Measurements from ENCODE around the gene TAF1.
"Not testable (repeated sequence)": the region's sequence is repeated elsewhere in the genome, so short reads cannot be mapped to it uniquely, and the experiment has no call there.

Gene TAF1

GRCh38 chrX:71365875-71366673 lies at the start of gene TAF1:
TAF1 (plus strand) TSS chrX:71366357; CDS start chrX:71366375, 18 bp downstream.
- DNase-seq (ENCODE audit: low read depth in 1 of 2, low spot score in 1 of 2): peak; percentile 76 to 97
- TF ChIP-seq JUND (IDR thresholded peaks at IDR 0.05; ENCODE audit: low read depth): no peak
- in situ Hi-C loops (cut with HindIII; ENCODE audit: low pct_unique_long_range_greater_than_20kb, low sequenced_read_pairs): no loop called here

- in situ Hi-C loops (cut with HindIII; ENCODE audit: low pct_unique_long_range_greater_than_20kb, low sequenced_read_pairs); DNase-seq (ENCODE audit: low read depth in 1 of 2, low spot score in 1 of 2): not testable (repeated sequence)
Measured at GRCh38 chrX:71316959-71317358, 49.2 kb upstream of the TAF1 start.

DNA sequence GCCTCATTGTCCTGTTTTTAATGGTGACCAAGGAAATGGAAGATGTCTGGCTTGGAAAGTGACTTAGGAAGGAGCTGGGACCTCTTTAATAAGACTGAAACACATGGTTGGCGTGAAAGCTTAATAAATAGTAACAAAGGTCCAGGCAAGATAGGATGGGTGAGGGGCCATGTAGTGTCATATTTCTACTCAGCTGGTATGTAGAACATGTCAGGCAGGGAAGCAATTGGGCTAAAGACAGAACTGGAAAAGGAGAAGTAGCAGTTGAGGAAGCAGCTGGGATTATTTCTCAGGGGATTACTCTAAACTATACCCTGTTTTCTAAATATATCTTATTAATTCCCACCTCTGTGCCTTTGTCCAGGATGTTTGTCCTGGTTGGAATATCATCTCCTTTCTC lies 46.0 kb upstream of the TAF1 start:
- no peak for DNase-seq (ENCODE audit: low read depth in 1 of 2, low spot score in 1 of 2)
- TF ChIP-seq JUND (IDR thresholded peaks at IDR 0.05; ENCODE audit: low read depth): no peak
- in situ Hi-C loops (cut with HindIII; ENCODE audit: low pct_unique_long_range_greater_than_20kb, low sequenced_read_pairs): no loop called here

DNA sequence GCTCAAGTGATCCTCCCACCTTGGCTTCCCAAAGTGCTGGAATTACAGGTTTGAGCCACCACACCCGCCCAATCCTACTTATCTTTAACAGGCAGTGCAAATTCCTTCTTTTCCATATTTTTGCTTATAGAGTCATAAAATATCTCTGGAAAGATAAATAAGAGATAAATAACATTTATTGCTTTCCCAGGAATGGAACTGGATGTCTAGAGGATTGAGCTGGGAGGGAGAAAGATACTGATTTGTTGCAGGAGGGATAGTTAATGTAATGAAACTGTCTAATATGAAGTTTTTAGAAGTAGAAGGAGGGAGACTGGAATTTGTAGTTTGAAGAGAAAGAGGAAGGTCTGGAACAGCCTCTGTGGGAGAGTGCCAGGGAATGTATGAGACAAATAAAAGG lies 44.4 kb upstream of the TAF1 start:
- no peak for DNase-seq (ENCODE audit: low read depth in 1 of 2, low spot score in 1 of 2)
- in situ Hi-C loops (cut with HindIII; ENCODE audit: low pct_unique_long_range_greater_than_20kb, low sequenced_read_pairs): no loop called here
- TF ChIP-seq JUND (IDR thresholded peaks at IDR 0.05; ENCODE audit: low read depth): no peak

- in situ Hi-C loops (cut with HindIII; ENCODE audit: low pct_unique_long_range_greater_than_20kb, low sequenced_read_pairs); DNase-seq (ENCODE audit: low read depth in 1 of 2, low spot score in 1 of 2): not testable (repeated sequence)
Measured at GRCh38 chrX:71324452-71324851, 41.7 kb upstream of the TAF1 start.

GRCh38 chrX:71326394-71326793 lies 39.8 kb upstream of the TAF1 start:
- in situ Hi-C loops (cut with HindIII; ENCODE audit: low pct_unique_long_range_greater_than_20kb, low sequenced_read_pairs): no loop called here

DNA sequence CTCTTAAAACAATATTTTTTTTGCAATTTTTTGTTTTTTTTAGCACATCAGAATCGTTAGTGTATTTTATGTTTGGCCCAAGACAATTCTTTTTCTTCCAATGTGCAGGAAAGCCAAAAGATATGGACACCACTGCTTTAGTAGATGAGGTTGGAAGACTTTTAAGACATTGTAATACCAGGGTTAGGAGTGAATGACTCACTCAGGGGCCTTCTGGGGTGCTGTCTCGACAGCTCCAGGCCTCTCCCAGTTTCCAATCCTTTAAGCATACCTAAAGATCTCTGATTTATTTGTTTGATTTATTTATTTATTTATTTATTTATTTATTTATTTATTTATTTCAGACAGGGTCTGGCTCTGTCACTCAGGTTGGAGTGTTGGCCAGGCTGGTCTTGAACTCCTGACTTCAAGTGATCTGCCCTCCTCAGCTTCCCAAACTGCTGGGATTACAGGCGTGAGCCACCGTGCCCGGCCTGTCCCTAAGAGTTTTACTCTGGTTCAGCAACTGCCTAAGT lies 16.9 kb upstream of the TAF1 start:
- DNase-seq (ENCODE audit: low read depth in 1 of 2, low spot score in 1 of 2); in situ Hi-C loops (cut with HindIII; ENCODE audit: low pct_unique_long_range_greater_than_20kb, low sequenced_read_pairs): not testable (repeated sequence)

More at GRCh38 chrX:71326394-71326793, 39.8 kb upstream of the TAF1 start:
- TF ChIP-seq JUND (IDR thresholded peaks at IDR 0.05; ENCODE audit: low read depth): no peak
- no peak for DNase-seq (ENCODE audit: low read depth in 1 of 2, low spot score in 1 of 2)

GRCh38 chrX:71349867-71350266 lies 16.3 kb upstream of the TAF1 start:
- DNase-seq (ENCODE audit: low read depth in 1 of 2, low spot score in 1 of 2); in situ Hi-C loops (cut with HindIII; ENCODE audit: low pct_unique_long_range_greater_than_20kb, low sequenced_read_pairs): not testable (repeated sequence)

DNA sequence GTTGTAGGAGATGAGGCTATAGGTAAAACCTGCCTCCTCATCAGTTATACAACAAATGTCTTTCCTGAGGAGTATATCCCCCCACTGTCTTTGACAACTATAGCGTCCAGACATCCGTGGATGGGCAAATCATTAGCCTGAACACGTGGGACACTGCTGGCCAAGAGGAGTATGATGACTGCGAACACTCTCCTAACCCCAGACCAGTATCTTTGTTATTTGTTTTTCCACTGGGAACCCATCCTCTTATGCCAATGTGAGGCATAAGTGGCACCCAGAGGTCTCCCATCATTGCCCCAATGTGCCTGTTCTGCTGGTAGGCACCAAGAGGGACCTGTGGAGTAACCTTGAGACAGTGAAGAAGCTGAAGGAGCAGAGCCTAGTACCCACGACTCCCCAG lies 13.7 kb upstream of the TAF1 start:
- in situ Hi-C loops (cut with HindIII; ENCODE audit: low pct_unique_long_range_greater_than_20kb, low sequenced_read_pairs); DNase-seq (ENCODE audit: low read depth in 1 of 2, low spot score in 1 of 2): not testable (repeated sequence)

GRCh38 chrX:71364221-71364620 lies 1.9 kb upstream of the TAF1 start:
- DNase-seq (ENCODE audit: low read depth in 1 of 2, low spot score in 1 of 2): no peak
- no peak for TF ChIP-seq JUND (IDR thresholded peaks at IDR 0.05; ENCODE audit: low read depth)
- in situ Hi-C loops (cut with HindIII; ENCODE audit: low pct_unique_long_range_greater_than_20kb, low sequenced_read_pairs): no loop called here

DNA sequence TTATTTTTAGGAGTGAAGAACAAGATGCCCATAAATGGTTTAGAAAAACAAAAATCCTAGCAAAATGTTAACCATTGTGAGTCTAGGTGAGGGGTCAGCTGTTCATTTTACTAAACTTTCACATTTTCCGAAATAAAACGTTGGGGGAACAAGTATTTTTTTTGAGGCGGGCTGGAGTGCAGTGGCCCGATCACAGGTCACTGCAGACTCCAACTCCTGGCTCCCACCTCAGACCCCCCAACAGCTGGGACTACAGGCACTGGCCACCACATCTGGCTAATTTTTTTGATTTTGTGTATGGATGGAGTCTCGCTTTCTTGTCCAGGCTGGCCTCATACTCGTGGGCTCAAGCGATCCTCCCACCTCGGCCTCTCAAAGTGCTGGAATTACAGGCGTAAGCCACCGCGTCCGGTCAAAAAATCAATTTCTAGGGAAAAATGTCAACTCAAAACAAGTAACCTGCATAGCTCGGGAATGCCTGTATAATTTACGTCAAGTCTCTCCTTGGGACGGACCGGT lies 742 bp upstream of the TAF1 start:
- in situ Hi-C loops (cut with HindIII; ENCODE audit: low pct_unique_long_range_greater_than_20kb, low sequenced_read_pairs): no loop called here
- no peak for DNase-seq (ENCODE audit: low read depth in 1 of 2, low spot score in 1 of 2)
- no peak for TF ChIP-seq JUND (IDR thresholded peaks at IDR 0.05; ENCODE audit: low read depth)

- no peak for TF ChIP-seq JUND (IDR thresholded peaks at IDR 0.05; ENCODE audit: low read depth)
- DNase-seq (ENCODE audit: low read depth in 1 of 2, low spot score in 1 of 2): peak in 1 of 2 experiments; percentile 0
- in situ Hi-C loops (cut with HindIII; ENCODE audit: low pct_unique_long_range_greater_than_20kb, low sequenced_read_pairs): no loop called here
Measured at GRCh38 chrX:71366674-71367256, 608 bp downstream of the TAF1 start.

DNA sequence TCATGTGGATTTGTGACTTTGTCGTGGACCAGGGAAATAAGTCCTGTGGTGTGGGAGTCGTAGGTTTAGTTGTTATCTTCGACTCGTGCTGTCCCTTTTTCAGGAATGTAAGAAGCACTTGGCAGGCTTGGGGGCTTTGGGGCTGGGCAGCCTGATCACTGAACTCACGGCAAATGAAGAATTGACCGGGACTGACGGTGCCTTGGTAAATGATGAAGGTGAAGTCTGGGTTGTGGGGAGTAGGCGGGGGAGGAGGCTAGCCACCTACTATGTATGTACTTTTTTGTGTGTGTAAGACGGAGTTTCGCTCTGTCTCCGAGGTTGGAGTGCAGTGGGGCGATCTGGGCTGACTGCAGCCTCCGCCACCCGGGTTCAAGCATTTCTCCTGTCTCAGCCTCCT lies 1.2 kb downstream of the TAF1 start:
- no peak for TF ChIP-seq JUND (IDR thresholded peaks at IDR 0.05; ENCODE audit: low read depth)
- no peak for DNase-seq (ENCODE audit: low read depth in 1 of 2, low spot score in 1 of 2)
- in situ Hi-C loops (cut with HindIII; ENCODE audit: low pct_unique_long_range_greater_than_20kb, low sequenced_read_pairs): no loop called here

Data from T47D (cell line).